Mesendoderm (in vitro differentiated cells): ENCODE results near the gene C2orf81.

Experiments
- DNase-seq: peaks from one replicate; pipeline ENCODE4 v3.0.0; 2013
- H2AK5ac ChIP-seq: 2 replicates; pipeline ENCODE4 v1.6.1; 2013; ENCODE audit warnings: low read length, inconsistent platforms
- H2BK120ac ChIP-seq: 2 replicates; pipeline ENCODE4 v1.6.1; 2013; ENCODE audit warnings: low read depth, mild to moderate bottlenecking, low read length, moderate library complexity, mixed read lengths
- H2BK15ac ChIP-seq: replicated peaks from 2 replicates; pipeline ENCODE4 v1.6.1; 2013; ENCODE audit warnings: low read depth, mild to moderate bottlenecking, moderate library complexity
- H2BK5ac ChIP-seq: 2 replicates; pipeline ENCODE4 v1.6.1; 2013; ENCODE audit warnings: low read length, inconsistent platforms
- H3K18ac ChIP-seq: 2 replicates; pipeline ENCODE4 v1.6.1; 2013; ENCODE audit warnings: mild to moderate bottlenecking, low read length, mixed read lengths
- H3K23ac ChIP-seq: one replicate; pipeline ENCODE4 v1.6.1; 2013; ENCODE audit warnings: low read length
- H3K27ac ChIP-seq: 2 replicates; pipeline ENCODE4 v1.5.1; 2013; ENCODE audit warnings: low read depth, mild to moderate bottlenecking, inconsistent platforms, low read length, moderate library complexity
- H3K27me3 ChIP-seq: 2 replicates; pipeline ENCODE4 v1.6.1; 2013; ENCODE audit warnings: low read length, control low read depth, mild to moderate bottlenecking, inconsistent platforms; ENCODE audit not compliant: insufficient read depth, poor library complexity
- H3K36me3 ChIP-seq: 2 replicates; pipeline ENCODE4 v1.6.1; 2013; ENCODE audit warnings: low read length, inconsistent platforms; ENCODE audit not compliant: control insufficient read depth, insufficient read depth
- H3K4ac ChIP-seq: one replicate; pipeline ENCODE4 v1.6.1; 2013; ENCODE audit warnings: low read depth, mild to moderate bottlenecking, low read length, moderate library complexity
- H3K4me1 ChIP-seq: 2 replicates; pipeline ENCODE4 v1.6.1; 2013; ENCODE audit warnings: low read depth, low read length, inconsistent platforms; ENCODE audit not compliant: control insufficient read depth
- H3K4me2 ChIP-seq: 2 replicates; pipeline ENCODE4 v1.6.1; 2013; ENCODE audit warnings: low read length
- H3K4me3 ChIP-seq: 2 replicates; pipeline ENCODE4 v1.5.1; 2013; ENCODE audit warnings: mild to moderate bottlenecking, low read length
- H3K56ac ChIP-seq: one replicate; pipeline ENCODE4 v1.6.1; 2013; ENCODE audit warnings: low read length
- H3K79me1 ChIP-seq: 2 replicates; pipeline ENCODE4 v1.6.1; 2013; ENCODE audit warnings: low read length, inconsistent platforms
- H3K79me2 ChIP-seq: 2 replicates; pipeline ENCODE4 v1.6.1; 2013; ENCODE audit warnings: mild to moderate bottlenecking, low read length; ENCODE audit not compliant: control insufficient read depth, insufficient read depth
- H3K9ac ChIP-seq: 2 replicates; pipeline ENCODE4 v1.6.1; 2013; ENCODE audit warnings: low read length, inconsistent platforms
- H4K5ac ChIP-seq: one replicate; pipeline ENCODE4 v1.6.1; 2013; ENCODE audit warnings: low read length
- H4K8ac ChIP-seq: one replicate; pipeline ENCODE4 v1.6.1; 2013; ENCODE audit warnings: low read depth, mild to moderate bottlenecking, control low read depth, low read length, moderate library complexity
- WGBS: extraction: QIAGEN DNeasy Blood & Tissue Kit; methylation state at CpG from one replicate; pipeline ENCODE4 v1.1.7; 2013; ENCODE audit warnings: low lambda C conversion rate, missing lambda C conversion rate; ENCODE audit not compliant: insufficient coverage; ENCODE audit errors: extremely low coverage; 5-methylcytosine and 5-hydroxymethylcytosine counted together

The C2orf81 gene

DNA sequence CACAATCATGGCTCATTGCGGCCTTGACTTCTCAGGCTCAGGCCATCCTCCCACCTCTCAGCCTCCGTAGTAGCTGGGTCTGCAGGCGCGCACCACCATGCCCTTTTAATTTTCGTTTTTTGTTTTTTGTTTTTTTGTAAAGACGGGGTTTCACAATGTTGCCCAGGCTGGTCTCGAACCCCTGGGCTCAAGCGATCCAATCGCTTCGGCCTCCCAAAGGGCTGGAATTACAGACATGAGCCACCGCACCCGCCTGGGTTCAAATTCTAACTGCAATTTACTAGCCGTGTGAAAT, 29.0 kb downstream of the C2orf81 start:
- Histone ChIP-seq H3K4me2 (no peak overlapping the region), H3K79me1 (peaks cover 18% of the 10 kb centered on the region), H2BK120ac (peak overlapping the region; percentile 35), H3K23ac (no peak overlapping the region), H3K56ac (no peak overlapping the region), H3K4me3 (no peak overlapping the region), H3K36me3 (no peaks in the 10 kb centered on the region), H3K4ac (no peak overlapping the region), H4K8ac (no peak overlapping the region), H3K27me3 (no peaks in the 10 kb centered on the region), H3K18ac (no peak overlapping the region), H2BK15ac (no peak overlapping the region), H4K5ac (no peak overlapping the region), H3K79me2 (peaks cover 36% of the 10 kb centered on the region), H3K4me1 (peaks cover 3% of the 10 kb centered on the region), H3K27ac (no peak overlapping the region), H2AK5ac (no peak overlapping the region), H2BK5ac (no peak overlapping the region), H3K9ac (no peak overlapping the region)
- no peak for DNase-seq
- WGBS = no CpG with 5 or more reads among the region's 13 CpGs

DNA sequence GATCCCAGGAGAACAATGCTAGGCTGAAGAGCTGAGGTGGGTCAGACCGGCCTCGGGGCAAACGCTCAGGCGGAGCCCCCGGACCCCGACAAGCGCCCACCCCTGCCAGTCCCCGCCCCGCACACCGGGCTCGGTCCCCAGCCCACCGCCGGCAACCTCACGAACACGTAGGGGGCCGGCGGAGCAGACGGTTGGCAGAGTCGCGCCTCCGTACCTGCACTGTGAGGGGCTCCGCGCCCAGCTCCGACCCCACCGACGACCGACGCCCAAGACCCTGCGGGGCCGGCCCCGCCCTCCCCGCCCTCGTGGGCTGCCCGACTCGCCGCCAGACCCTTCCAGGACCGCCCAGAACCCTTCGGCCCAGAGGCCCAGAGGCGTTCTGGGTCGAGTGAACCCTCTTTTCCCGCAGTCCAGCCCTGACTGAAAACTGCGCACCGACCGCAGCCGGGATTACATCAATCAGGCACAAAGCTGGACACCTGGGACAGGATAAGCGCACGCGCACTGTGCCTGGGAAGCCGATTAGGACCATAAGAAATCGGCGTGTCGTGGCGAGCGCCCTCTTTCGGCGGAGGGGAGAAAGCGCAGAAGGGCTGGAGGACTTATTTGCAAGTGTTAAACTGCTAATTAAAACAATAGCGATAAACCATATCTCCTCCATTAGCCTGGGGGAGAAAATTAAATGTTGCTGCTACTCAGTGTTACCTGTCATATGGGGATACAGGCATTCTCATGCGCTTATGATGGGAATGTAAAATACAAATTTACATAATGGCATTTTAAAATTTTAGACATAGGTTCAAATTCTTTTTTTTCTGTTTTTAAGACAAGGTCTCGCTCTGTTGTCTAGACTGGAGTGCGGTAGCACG, 29.6 kb downstream of the C2orf81 start:
- Histone ChIP-seq H3K4me3 (peak overlapping the region; percentile 90), H3K27me3 (no peaks in the 10 kb centered on the region), H2BK120ac (no peak overlapping the region), H2BK15ac (peak overlapping the region; percentile 57), H3K4me2 (peak overlapping the region; percentile 72), H3K4me1 (peaks cover 3% of the 10 kb centered on the region), H2BK5ac (no peak overlapping the region), H3K27ac (peak overlapping the region; percentile 85), H3K4ac (no peak overlapping the region), H3K9ac (peak overlapping the region; percentile 92), H2AK5ac (no peak overlapping the region), H3K18ac (peak overlapping the region; percentile 88), H3K36me3 (no peaks in the 10 kb centered on the region), H3K79me2 (peaks cover 41% of the 10 kb centered on the region), H3K79me1 (peaks cover 22% of the 10 kb centered on the region), H4K8ac (no peak overlapping the region), H3K56ac (peak overlapping the region; percentile 91), H3K23ac (no peak overlapping the region), H4K5ac (no peak overlapping the region)
- WGBS = no CpG with 5 or more reads among the region's 62 CpGs
- peak; percentile 94 for DNase-seq

DNA sequence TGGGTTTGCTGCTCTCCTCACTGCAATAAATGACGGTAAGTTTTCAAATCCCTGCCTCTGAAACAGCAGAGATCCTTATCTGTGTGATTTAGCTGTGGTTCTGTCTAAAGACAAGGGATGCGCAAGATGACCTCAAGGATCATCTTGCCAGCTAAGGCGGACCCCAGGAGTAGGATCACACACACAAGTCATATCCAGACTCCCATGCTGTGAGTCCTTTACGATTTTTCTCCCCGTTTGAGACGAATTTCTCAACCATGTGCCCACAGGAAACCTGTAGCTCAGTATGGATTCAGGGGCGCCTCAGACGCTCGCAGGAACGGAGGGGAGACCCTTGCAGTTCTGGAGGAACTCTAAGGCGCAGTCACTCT, 30.2 kb downstream of the C2orf81 start:
- no peaks in the 10 kb centered on the region for H3K36me3 ChIP-seq
- peak overlapping the region; percentile 92 for H3K9ac ChIP-seq
- H2BK15ac ChIP-seq = no peak overlapping the region
- H3K56ac ChIP-seq = peak overlapping the region; percentile 91
- no peak overlapping the region for H4K5ac ChIP-seq
- peak; percentile 64 for DNase-seq
- H3K27me3 ChIP-seq = no peaks in the 10 kb centered on the region
- no peak overlapping the region for H4K8ac ChIP-seq
- peak overlapping the region; percentile 90 for H3K4me3 ChIP-seq
- no peak overlapping the region for H3K23ac ChIP-seq
- H3K4ac ChIP-seq = no peak overlapping the region
- WGBS = no CpG with 5 or more reads among the region's 11 CpGs
- no peak overlapping the region for H2BK5ac ChIP-seq
- H3K4me1 ChIP-seq = peaks cover 3% of the 10 kb centered on the region
- H2BK120ac ChIP-seq = no peak overlapping the region
- H2AK5ac ChIP-seq = no peak overlapping the region
- peaks cover 24% of the 10 kb centered on the region for H3K79me1 ChIP-seq
- peak overlapping the region; percentile 85 for H3K27ac ChIP-seq
- H3K4me2 ChIP-seq = peak overlapping the region; percentile 72
- H3K79me2 ChIP-seq = peaks cover 44% of the 10 kb centered on the region
- H3K18ac ChIP-seq = peak overlapping the region; percentile 88

DNA sequence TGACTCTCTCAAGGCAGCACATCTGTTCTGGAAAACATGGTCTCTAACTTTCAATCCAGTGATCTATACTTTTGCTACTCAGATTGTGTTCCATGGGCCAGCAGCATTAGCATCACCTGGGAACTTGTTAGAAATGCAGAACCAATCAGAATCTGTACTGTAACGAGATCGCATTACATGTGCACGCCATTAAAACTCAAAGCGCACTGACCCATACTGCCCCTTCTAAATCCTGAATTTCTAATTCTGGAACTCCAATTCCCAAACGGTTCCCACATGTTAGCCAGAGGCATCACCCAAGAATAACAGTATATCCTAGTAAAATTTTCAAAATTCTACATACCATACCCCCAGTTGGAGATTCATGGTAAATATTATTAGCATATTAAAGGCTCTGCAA, 30.8 kb downstream of the C2orf81 start:
- no CpG with 5 or more reads among the region's 5 CpGs for WGBS
- H3K4me2 ChIP-seq = peak overlapping the region; percentile 14

DNA sequence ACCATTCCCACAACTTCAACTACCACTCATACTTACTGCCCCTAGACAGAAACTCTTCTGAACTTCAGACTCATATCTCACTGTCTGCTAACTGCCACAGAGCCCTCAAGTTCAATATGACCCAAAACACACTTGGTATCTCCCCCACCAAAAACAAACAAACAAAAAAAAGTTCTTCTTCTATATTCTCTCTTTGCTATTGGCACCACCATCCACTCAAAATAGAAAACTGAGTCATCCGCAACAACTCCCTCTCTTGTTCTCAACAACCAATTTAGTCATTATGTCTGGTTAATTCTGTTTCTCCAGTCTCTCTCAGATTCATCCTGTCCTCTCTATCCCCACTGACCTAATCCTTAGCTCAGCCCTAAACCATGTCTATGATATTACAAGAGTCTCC, 34.1 kb downstream of the C2orf81 start:
- Histone ChIP-seq H2BK15ac (no peak overlapping the region), H2AK5ac (no peak overlapping the region), H3K36me3 (no peaks in the 10 kb centered on the region), H3K4ac (no peak overlapping the region), H3K18ac (no peak overlapping the region), H2BK5ac (no peak overlapping the region), H3K4me2 (no peak overlapping the region), H4K8ac (no peak overlapping the region), H2BK120ac (no peak overlapping the region), H3K27ac (no peak overlapping the region), H3K27me3 (no peaks in the 10 kb centered on the region), H3K79me1 (peaks cover 29% of the 10 kb centered on the region), H3K4me3 (no peak overlapping the region), H3K79me2 (peaks cover 57% of the 10 kb centered on the region), H4K5ac (no peak overlapping the region), H3K56ac (no peak overlapping the region), H3K9ac (no peak overlapping the region), H3K4me1 (peaks cover 3% of the 10 kb centered on the region), H3K23ac (no peak overlapping the region)
- no CpG with 5 or more reads among the region's 1 CpG for WGBS
- no peak for DNase-seq

More for the DNA sequence above, 30.8 kb downstream of the C2orf81 start:
- no peak overlapping the region for H4K8ac ChIP-seq
- no peak overlapping the region for H3K4me3 ChIP-seq
- peaks cover 49% of the 10 kb centered on the region for H3K79me2 ChIP-seq
- no peak overlapping the region for H3K18ac ChIP-seq
- H3K4me1 ChIP-seq = peaks cover 3% of the 10 kb centered on the region
- no peak overlapping the region for H3K27ac ChIP-seq
- H2AK5ac ChIP-seq = no peak overlapping the region
- H3K23ac ChIP-seq = no peak overlapping the region
- H3K36me3 ChIP-seq = no peaks in the 10 kb centered on the region
- DNase-seq = no peak
- peak overlapping the region; percentile 12 for H3K9ac ChIP-seq
- H4K5ac ChIP-seq = no peak overlapping the region
- H3K79me1 ChIP-seq = peaks cover 24% of the 10 kb centered on the region
- H2BK15ac ChIP-seq = no peak overlapping the region
- no peak overlapping the region for H3K4ac ChIP-seq
- no peak overlapping the region for H3K56ac ChIP-seq
- no peaks in the 10 kb centered on the region for H3K27me3 ChIP-seq
- no peak overlapping the region for H2BK5ac ChIP-seq
- no peak overlapping the region for H2BK120ac ChIP-seq

DNA sequence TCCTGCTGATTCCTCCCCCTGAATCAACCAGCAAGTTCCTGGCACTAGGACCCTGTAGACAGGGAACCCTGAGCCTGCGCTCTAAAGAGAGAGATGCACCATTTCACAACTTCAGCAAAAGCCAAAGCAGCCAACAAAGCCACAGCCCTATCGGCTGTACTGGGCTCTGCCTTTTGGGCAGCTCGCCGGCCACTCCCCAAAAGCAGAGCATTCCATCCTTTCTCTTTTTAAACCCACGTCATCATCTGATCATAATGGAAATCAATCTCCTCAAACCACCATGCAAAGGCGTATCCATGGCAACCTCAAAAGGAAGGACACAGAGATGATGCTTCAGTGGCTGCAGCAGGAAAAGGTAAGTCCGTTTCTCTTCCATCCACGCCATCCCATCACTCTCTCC, 36.0 kb downstream of the C2orf81 start:
- no peak overlapping the region for H2BK15ac ChIP-seq
- no peak overlapping the region for H2BK5ac ChIP-seq
- H2BK120ac ChIP-seq = no peak overlapping the region
- H3K9ac ChIP-seq = no peak overlapping the region
- H3K4ac ChIP-seq = no peak overlapping the region
- no peak overlapping the region for H3K4me2 ChIP-seq
- no peak overlapping the region for H3K18ac ChIP-seq
- H3K4me1 ChIP-seq = peaks cover under 1% of the 10 kb centered on the region
- peaks cover 59% of the 10 kb centered on the region for H3K79me2 ChIP-seq
- no peak overlapping the region for H3K23ac ChIP-seq
- no peak overlapping the region for H3K56ac ChIP-seq
- H3K79me1 ChIP-seq = peaks cover 36% of the 10 kb centered on the region
- peak; percentile 14 for DNase-seq
- no peak overlapping the region for H4K8ac ChIP-seq
- no CpG with 5 or more reads among the region's 8 CpGs for WGBS
- H3K4me3 ChIP-seq = no peak overlapping the region
- H2AK5ac ChIP-seq = no peak overlapping the region
- no peak overlapping the region for H4K5ac ChIP-seq
- H3K27me3 ChIP-seq = no peaks in the 10 kb centered on the region
- H3K36me3 ChIP-seq = no peaks in the 10 kb centered on the region
- no peak overlapping the region for H3K27ac ChIP-seq
